Measurements from ENCODE around the gene JAK3. TPM values are rescaled to one million over a fixed set of nuclear protein-coding genes. Genes with fewer than 3 reads are reported as not detected.
A peak's percentile ranks its signal among the peaks of the same experiment; 100 is the strongest.

JAK3 gene
- total RNA-seq, 3 donors from 2014 or later = 2.8 to 13.1 (median 3.5) TPM

- intact Hi-C loops (cut with DNase I; ENCODE audit: low total_unique reads) = no loop called here
- H3K36me3 ChIP-seq = no peaks in the 10 kb centered on the region
- TF ChIP-seq POLR2A (IDR thresholded peaks at IDR 0.05) = no peak
- TF ChIP-seq, protein P1, sequence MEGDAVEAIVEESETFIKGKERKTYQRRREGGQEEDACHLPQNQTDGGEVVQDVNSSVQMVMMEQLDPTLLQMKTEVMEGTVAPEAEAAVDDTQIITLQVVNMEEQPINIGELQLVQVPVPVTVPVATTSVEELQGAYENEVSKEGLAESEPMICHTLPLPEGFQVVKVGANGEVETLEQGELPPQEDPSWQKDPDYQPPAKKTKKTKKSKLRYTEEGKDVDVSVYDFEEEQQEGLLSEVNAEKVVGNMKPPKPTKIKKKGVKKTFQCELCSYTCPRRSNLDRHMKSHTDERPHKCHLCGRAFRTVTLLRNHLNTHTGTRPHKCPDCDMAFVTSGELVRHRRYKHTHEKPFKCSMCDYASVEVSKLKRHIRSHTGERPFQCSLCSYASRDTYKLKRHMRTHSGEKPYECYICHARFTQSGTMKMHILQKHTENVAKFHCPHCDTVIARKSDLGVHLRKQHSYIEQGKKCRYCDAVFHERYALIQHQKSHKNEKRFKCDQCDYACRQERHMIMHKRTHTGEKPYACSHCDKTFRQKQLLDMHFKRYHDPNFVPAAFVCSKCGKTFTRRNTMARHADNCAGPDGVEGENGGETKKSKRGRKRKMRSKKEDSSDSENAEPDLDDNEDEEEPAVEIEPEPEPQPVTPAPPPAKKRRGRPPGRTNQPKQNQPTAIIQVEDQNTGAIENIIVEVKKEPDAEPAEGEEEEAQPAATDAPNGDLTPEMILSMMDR (IDR thresholded peaks at IDR 0.05) = peak in 2 of 3 donors; percentile 9 to 35
- TF ChIP-seq POLR2AphosphoS5 (IDR thresholded peaks at IDR 0.05) = no peak
- no peak for DNase-seq (ENCODE audit: low spot score in 2 of 2)
- peaks cover 0 to 3% of the 10 kb centered on the region in 2 donors for H3K27me3 ChIP-seq
- H3K4me3 ChIP-seq = peak overlapping the region in 1 of 3 donors; percentile 15
- H3K9me3 ChIP-seq = no peaks in the 10 kb centered on the region
- H3K4me1 ChIP-seq = no peaks in the 10 kb centered on the region
- peak overlapping the region in 1 of 2 donors; percentile 12 for H3K27ac ChIP-seq
Observed at GRCh38 chr19:17775245-17775927, 72.4 kb downstream of the JAK3 start.

Other genes starting within 250 kb of the JAK3 start
- under 1 TPM in 2 of 3 donors, not detected in 1; under 0.01 to 0.15 TPM for gene UNC13A, start 159.6 kb downstream of the JAK3 start, total RNA-seq
- gene MAP1S, start 128.5 kb downstream of the JAK3 start, total RNA-seq = 10 to 100 TPM; 11.2 to 17.4 (median 15.4) TPM
- gene FCHO1, start 96.5 kb downstream of the JAK3 start, total RNA-seq = 1 to 10 TPM; 1.6 to 5.3 (median 2.9) TPM
- gene B3GNT3, start 52.8 kb downstream of the JAK3 start, total RNA-seq = 1 to 10 TPM in 2 of 3 donors, under 1 TPM in 1; 0.32 to 6.9 (median 2.0) TPM
- under 1 TPM in 1 of 3 donors, not detected in 2; 0.66 TPM for gene INSL3, start 26.5 kb downstream of the JAK3 start, total RNA-seq
- 1,000 to 10,000 TPM; 1,333 to 1,973 (median 1,587) TPM for gene RPL18A, start 11.9 kb upstream of the JAK3 start, total RNA-seq
- gene SLC5A5, start 24.0 kb upstream of the JAK3 start, total RNA-seq = not detected
- 10 to 100 TPM; 43.8 to 53.4 (median 47.9) TPM for gene CCDC124, start 85.0 kb upstream of the JAK3 start, total RNA-seq
- under 1 TPM in 2 of 3 donors, not detected in 1; 0.33 to 0.59 TPM for gene KCNN1, start 119.1 kb upstream of the JAK3 start, total RNA-seq
- gene ARRDC2, start 160.2 kb upstream of the JAK3 start, total RNA-seq = 10 to 100 TPM; 49.4 to 89.3 (median 53.4) TPM
- gene IL12RB1, start 239.0 kb upstream of the JAK3 start, total RNA-seq = 1 to 10 TPM in 2 of 3 donors, under 1 TPM in 1; 0.98 to 2.1 (median 1.6) TPM
- gene MAST3, start 249.8 kb upstream of the JAK3 start, total RNA-seq = 1 to 10 TPM; 5.6 to 8.5 (median 6.2) TPM